GM23248 (cell line): ENCODE data around the gene SATB1. TPM values are rescaled to one million over a fixed set of nuclear protein-coding genes. Genes with fewer than 3 reads are reported as not detected.
A peak's percentile ranks its signal among the peaks of the same experiment; 100 is the strongest.

Source experiments
- DNase-seq: peaks from one replicate; pipeline ENCODE4 v3.0.0-alpha.2; 2015
- H2AFZ ChIP-seq: fragments of 200-600 bp; sonication (generic); 2 replicates; pipeline ENCODE4 v1.6.1; 2016; ENCODE audit warnings: antibody characterized with exemption
- H3F3A ChIP-seq: fragments of 200-600 bp; sonication (generic); 2 replicates; pipeline ENCODE4 v1.6.1; 2016; ENCODE audit warnings: mild to moderate bottlenecking, antibody characterized with exemption, mixed run types; ENCODE audit not compliant: insufficient read depth
- H3K27ac ChIP-seq: fragments of 200-600 bp; sonication (generic); 2 replicates; pipeline ENCODE4 v1.5.1; 2016; ENCODE audit warnings: mild to moderate bottlenecking
- H3K27me3 ChIP-seq: fragments of 200-600 bp; sonication (generic); replicated peaks from 2 replicates; pipeline ENCODE4 v1.6.1; 2016; ENCODE audit warnings: mild to moderate bottlenecking; ENCODE audit not compliant: insufficient read depth
- H3K36me3 ChIP-seq: fragments of 200-600 bp; sonication (generic); 2 replicates; pipeline ENCODE4 v1.6.1; 2016; ENCODE audit warnings: low read depth, mild to moderate bottlenecking
- H3K4me1 ChIP-seq: fragments of 200-600 bp; sonication (generic); 2 replicates; pipeline ENCODE4 v1.6.1; 2016; ENCODE audit warnings: mild to moderate bottlenecking; ENCODE audit not compliant: insufficient read depth
- H3K4me2 ChIP-seq: fragments of 200-600 bp; sonication (generic); one replicate; pipeline ENCODE4 v1.6.1; 2016; ENCODE audit warnings: mild to moderate bottlenecking; ENCODE audit not compliant: unreplicated experiment
- H3K4me3 ChIP-seq: fragments of 200-600 bp; sonication (generic); 2 replicates; pipeline ENCODE4 v1.5.1; 2016; ENCODE audit warnings: mild to moderate bottlenecking
- H3K79me2 ChIP-seq: fragments of 200-600 bp; sonication (generic); 2 replicates; pipeline ENCODE4 v1.6.1; 2016; ENCODE audit warnings: mild to moderate bottlenecking; ENCODE audit not compliant: insufficient read depth
- H3K9ac ChIP-seq: fragments of 200-600 bp; sonication (generic); 2 replicates; pipeline ENCODE4 v1.6.1; 2016; ENCODE audit warnings: mild to moderate bottlenecking
- H3K9me2 ChIP-seq: fragments of 200-600 bp; sonication (generic); 2 replicates; pipeline ENCODE4 v1.6.1; 2016; ENCODE audit warnings: mixed run types, mild to moderate bottlenecking, moderate library complexity; ENCODE audit not compliant: insufficient read depth
- H3K9me3 ChIP-seq: fragments of 200-600 bp; sonication (generic); one replicate; pipeline ENCODE4 v1.6.1; 2017; ENCODE audit warnings: low read depth
- H4K20me1 ChIP-seq: fragments of 200-600 bp; sonication (generic); 2 replicates; pipeline ENCODE4 v1.6.0; 2016; ENCODE audit not compliant: insufficient read depth
- EZH2 ChIP-seq: fragments of 200-600 bp; sonication (generic); IDR thresholded peaks from 2 replicates; pipeline ENCODE4 v1.6.1; 2018; ENCODE audit warnings: antibody characterized with exemption, mild to moderate bottlenecking; ENCODE audit not compliant: insufficient read depth, poor library complexity, severe bottlenecking
- EZH2phosphoT487 ChIP-seq: fragments of 200-600 bp; sonication (generic); IDR thresholded peaks from 2 replicates; pipeline ENCODE4 v1.6.1; 2018; ENCODE audit warnings: antibody characterized with exemption, moderate library complexity, mild to moderate bottlenecking, low read depth; ENCODE audit not compliant: insufficient read depth
- WGBS, 2 experiments: methylation state at CpG; one replicate each; pipeline ENCODE4 v1.1.6; 2015 to 2017; ENCODE audit warnings: low lambda C conversion rate in 2 of 2, low coverage in 1 of 2; ENCODE audit errors: missing lambda C conversion rate in 2 of 2; 5-methylcytosine and 5-hydroxymethylcytosine counted together
- in situ Hi-C: fragments of 300-500 bp; cut with MboI; formaldehyde crosslinking; loops from 2 replicates; pipeline ENCODE4 v1.15.0; 2020
- polyA plus RNA-seq: library from polyadenylated mRNA; unstranded; fragments of >200 nt; fragmentation: Nextera tagmentation; extraction: Ambion mirVana; gene quantifications from 2 replicates; pipeline ENCODE4 v1.2.1, GENCODE V29; 2016
- total RNA-seq: library from RNA; depleted of rRNA; stranded (reverse); fragments of >200 nt; shearing (Covaris generic); gene quantifications from 2 replicates; pipeline ENCODE4 v1.2.3, GENCODE V29; 2014

Gene SATB1
- total and polyA plus RNA-seq, 2 experiments from 2014 or later: 5.7 to 12.0 TPM

DNA sequence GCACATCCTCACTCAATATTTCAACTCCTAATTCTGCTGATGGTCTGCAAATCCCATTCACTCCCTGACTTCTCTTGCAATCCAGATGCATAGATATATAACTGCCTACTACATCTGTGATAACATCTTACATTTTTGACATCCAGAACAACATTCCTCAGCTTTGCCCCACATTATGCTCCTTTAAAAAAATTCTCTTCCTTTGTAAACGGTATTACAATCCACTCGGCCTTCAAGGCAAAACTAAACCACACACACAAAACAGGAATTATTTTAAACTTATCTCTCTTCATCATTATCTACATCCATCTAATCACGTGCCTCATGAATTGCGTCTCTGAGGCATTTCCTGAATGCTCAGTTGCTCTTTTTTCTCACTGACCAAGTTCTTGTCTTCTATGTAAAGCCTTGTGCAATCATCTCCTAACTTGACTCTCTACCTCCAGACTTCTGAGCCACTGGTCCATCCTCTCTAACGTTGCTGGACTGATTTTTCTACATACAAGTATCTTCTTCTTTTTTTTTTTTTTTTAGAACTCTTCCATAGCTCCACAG is 117.0 kb downstream of the SATB1 start:
- no peak overlapping the region for H3K27ac ChIP-seq
- H4K20me1 ChIP-seq: no peaks in the 10 kb centered on the region
- peak; percentile 18 for DNase-seq
- TF ChIP-seq EZH2 (no peak), EZH2phosphoT487 (no peak)
- H3K4me2 ChIP-seq: no peak overlapping the region
- H3K9ac ChIP-seq: no peak overlapping the region
- in situ Hi-C loops: no loop called here
- no peak overlapping the region for H3K4me3 ChIP-seq
- H3K4me1 ChIP-seq: no peaks in the 10 kb centered on the region
- 7 to 13% methylated on average over 5 of the region's 5 CpGs for WGBS, 2 experiments
- H3K9me3 ChIP-seq: no peaks in the 10 kb centered on the region
- H3K27me3 ChIP-seq: no peaks in the 10 kb centered on the region
- H3F3A ChIP-seq: peaks cover 11% of the 10 kb centered on the region; the same call in 1 of the 2 replicates
- no peaks in the 10 kb centered on the region for H3K9me2 ChIP-seq
- H3K79me2 ChIP-seq: no peaks in the 10 kb centered on the region
- H3K36me3 ChIP-seq: no peaks in the 10 kb centered on the region
- 0 out of 2 replicates have a peak overlapping the region, but pooled peaks have one; percentile 5 for H2AFZ ChIP-seq

DNA sequence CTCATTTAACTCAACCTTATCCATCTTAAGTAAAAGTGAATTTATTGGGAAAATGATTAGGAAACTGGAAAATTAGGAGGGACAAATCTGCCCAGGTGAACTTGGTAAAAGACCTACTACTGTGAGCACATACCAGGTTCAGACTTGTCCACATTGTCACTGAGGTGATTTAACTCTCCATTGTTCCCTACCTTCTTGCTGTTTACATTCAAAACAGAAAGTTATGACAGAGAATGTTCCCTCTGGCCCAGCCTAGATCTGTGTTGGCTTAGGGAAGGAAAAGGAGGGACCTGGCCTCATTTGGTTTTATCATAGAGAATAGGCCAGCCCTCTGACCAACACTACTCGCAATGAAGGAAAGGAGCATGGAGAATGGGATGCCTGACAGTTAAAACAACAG is 117.6 kb downstream of the SATB1 start:
- H4K20me1 ChIP-seq: no peaks in the 10 kb centered on the region
- H3F3A ChIP-seq: peaks cover 11% of the 10 kb centered on the region; the same call in 1 of the 2 replicates
- H3K36me3 ChIP-seq: no peaks in the 10 kb centered on the region
- H3K4me3 ChIP-seq: no peak overlapping the region
- no peak overlapping the region for H2AFZ ChIP-seq
- no peaks in the 10 kb centered on the region for H3K4me1 ChIP-seq
- no peaks in the 10 kb centered on the region for H3K9me2 ChIP-seq
- H3K9me3 ChIP-seq: no peaks in the 10 kb centered on the region
- H3K4me2 ChIP-seq: no peak overlapping the region
- no peaks in the 10 kb centered on the region for H3K27me3 ChIP-seq
- H3K27ac ChIP-seq: no peak overlapping the region
- WGBS, 2 experiments: 43 to 63% methylated on average over 1 of the region's 1 CpG
- TF ChIP-seq EZH2phosphoT487: no peak
- no peak for TF ChIP-seq EZH2
- no peaks in the 10 kb centered on the region for H3K79me2 ChIP-seq
- no peak overlapping the region for H3K9ac ChIP-seq
- DNase-seq: no peak
- in situ Hi-C loops: no loop called here

DNA sequence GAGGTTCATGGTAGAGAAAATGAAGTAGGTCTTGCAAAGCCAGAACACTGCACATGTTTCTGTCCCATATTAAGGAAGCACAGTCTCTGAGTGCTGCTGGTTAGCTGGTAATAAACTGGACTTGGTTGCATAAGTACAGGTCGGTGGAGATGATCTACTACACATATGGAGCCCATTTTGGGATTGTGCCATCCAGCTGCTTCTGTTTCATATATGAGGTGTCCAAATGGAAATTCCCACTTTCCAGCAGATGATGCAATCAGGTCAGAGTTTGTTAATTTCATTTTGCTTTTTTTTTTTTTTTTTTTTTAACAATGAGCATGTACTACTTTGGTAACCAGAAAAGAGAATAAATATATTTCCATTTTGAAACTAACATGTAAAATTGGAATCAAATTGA is 122.6 kb downstream of the SATB1 start:
- TF ChIP-seq EZH2phosphoT487: no peak
- TF ChIP-seq EZH2: no peak
- DNase-seq: peak; percentile 76
- Histone ChIP-seq H2AFZ (no peak overlapping the region), H3K9ac (no peak overlapping the region), H3K4me1 (no peaks in the 10 kb centered on the region; the same call in 1 of the 2 replicates), H3K79me2 (no peaks in the 10 kb centered on the region), H3F3A (no peaks in the 10 kb centered on the region), H3K27me3 (no peaks in the 10 kb centered on the region), H3K36me3 (no peaks in the 10 kb centered on the region), H3K9me3 (no peaks in the 10 kb centered on the region), H3K4me3 (no peak overlapping the region), H3K4me2 (no peak overlapping the region), H4K20me1 (no peaks in the 10 kb centered on the region), H3K27ac (no peak overlapping the region), H3K9me2 (no peaks in the 10 kb centered on the region)
- in situ Hi-C loops: no loop called here
- WGBS, 2 experiments: 6 to 13% methylated on average over 1 of the region's 1 CpG

DNA sequence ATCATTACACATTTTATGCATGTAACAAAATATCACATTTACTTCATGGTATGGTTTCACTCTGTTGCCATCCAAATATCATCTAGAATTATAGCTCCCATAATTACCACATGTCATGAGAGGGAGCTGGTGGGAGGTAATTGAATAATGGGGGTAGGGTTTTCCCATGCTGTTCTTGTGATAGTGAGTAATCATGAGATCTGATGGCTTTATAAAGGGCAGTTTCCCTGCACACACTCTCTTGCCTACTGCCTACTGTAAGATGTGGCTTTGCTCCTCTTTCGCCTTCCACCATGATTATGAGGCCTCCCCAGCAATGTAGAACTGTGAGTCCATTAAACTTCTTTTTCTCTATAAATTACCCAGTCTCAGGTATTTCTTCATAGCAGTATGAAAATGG is 123.4 kb downstream of the SATB1 start:
- in situ Hi-C loops: no loop called here
- WGBS, 2 experiments: 35 to 43% methylated on average over 1 of the region's 1 CpG
- H3K4me1 ChIP-seq: no peaks in the 10 kb centered on the region; the same call in 1 of the 2 replicates

DNA sequence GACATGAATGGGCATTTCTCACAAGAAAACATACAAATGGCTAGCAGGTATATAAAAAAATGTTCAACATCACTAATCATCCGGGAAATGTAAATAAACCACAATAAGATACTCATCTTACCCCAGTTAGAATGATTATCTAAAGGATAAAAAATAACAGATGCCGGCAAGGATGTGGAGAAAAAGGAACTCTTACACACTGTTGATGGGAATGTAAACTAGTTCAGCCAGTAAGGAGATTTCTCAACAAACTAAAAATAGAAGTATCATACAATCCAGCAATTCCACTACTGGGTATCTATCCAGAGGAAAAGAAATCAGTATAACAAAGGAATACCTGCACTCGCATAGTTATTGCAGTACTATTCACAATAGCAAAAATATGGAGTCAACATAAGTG is 124.2 kb downstream of the SATB1 start:
- Histone ChIP-seq H3K27ac (no peak overlapping the region), H3K4me3 (no peak overlapping the region), H3K79me2 (no peaks in the 10 kb centered on the region), H3K9me3 (no peaks in the 10 kb centered on the region), H2AFZ (no peak overlapping the region), H4K20me1 (no peaks in the 10 kb centered on the region), H3K4me1 (no peaks in the 10 kb centered on the region; the same call in 1 of the 2 replicates), H3K27me3 (no peaks in the 10 kb centered on the region), H3K36me3 (no peaks in the 10 kb centered on the region), H3F3A (no peaks in the 10 kb centered on the region), H3K9me2 (no peaks in the 10 kb centered on the region), H3K9ac (no peak overlapping the region), H3K4me2 (no peak overlapping the region)
- WGBS, 2 experiments: 60 to 66% methylated on average over 3 of the region's 3 CpGs
- peak; percentile 3 for DNase-seq
- in situ Hi-C loops: no loop called here
- TF ChIP-seq EZH2 (no peak), EZH2phosphoT487 (no peak)

More for the DNA sequence above, 123.4 kb downstream of the SATB1 start:
- H3K79me2 ChIP-seq: no peaks in the 10 kb centered on the region
- H3K9me2 ChIP-seq: no peaks in the 10 kb centered on the region
- H3K27ac ChIP-seq: no peak overlapping the region
- H3K4me3 ChIP-seq: no peak overlapping the region
- H2AFZ ChIP-seq: no peak overlapping the region
- H3K9me3 ChIP-seq: no peaks in the 10 kb centered on the region
- TF ChIP-seq EZH2phosphoT487 (no peak), EZH2 (no peak)
- no peaks in the 10 kb centered on the region for H3K27me3 ChIP-seq
- H4K20me1 ChIP-seq: no peaks in the 10 kb centered on the region
- DNase-seq: no peak
- no peak overlapping the region for H3K4me2 ChIP-seq
- H3K36me3 ChIP-seq: no peaks in the 10 kb centered on the region
- H3K9ac ChIP-seq: no peak overlapping the region
- H3F3A ChIP-seq: no peaks in the 10 kb centered on the region
